A673 (cell line): ENCODE data around the gene CEMIP. TPM values are rescaled to one million over a fixed set of nuclear protein-coding genes. Genes with fewer than 3 reads are reported as not detected.
A peak's percentile ranks its signal among the peaks of the same experiment; 100 is the strongest.

ENCODE experiments used
- Bru-seq: library from RNA; stranded (reverse); fragments of 400-500 nt; gene quantifications from one replicate; lab custom pipeline; 2021; lab: Mats Ljungman, UMichigan
- BruChase-seq, 2 experiments: library from RNA; stranded (reverse); fragments of 400-500 nt; gene quantifications; one replicate each; lab custom pipeline; 2021; lab: Mats Ljungman, UMichigan
- BruUV-seq: library from RNA; stranded (reverse); fragments of 400-500 nt; replicated peaks from 2 replicates; lab custom pipeline; 2021; lab: Mats Ljungman, UMichigan
- CTCF ChIA-PET: fragments of 300-600 bp; sonication (Branson Sonifier 250); formaldehyde crosslinking; loops from one replicate; lab custom pipeline; 2022; ENCODE audit warnings: antibody characterized with exemption; lab: Charles Lee
- POLR2A ChIA-PET: fragments of 300-600 bp; sonication (Branson Sonifier 250); formaldehyde crosslinking; loops from one replicate; lab custom pipeline; 2022; ENCODE audit warnings: antibody characterized with exemption; ENCODE audit not compliant: low non-redundant PET; lab: Charles Lee
- DNase-seq: peaks from one replicate; pipeline ENCODE4 v3.0.0-alpha.2; 2015; ENCODE audit warnings: low spot score
- H3K27ac ChIP-seq: fragments of 200-600 bp; sonication (generic); 2 replicates; pipeline ENCODE4 v1.5.1; 2016; ENCODE audit warnings: mixed run types, low read depth, mild to moderate bottlenecking, mixed read lengths, antibody characterized with exemption, low read length; ENCODE audit not compliant: poor library complexity, severe bottlenecking
- H3K27me3 ChIP-seq: fragments of 200-600 bp; sonication (generic); replicated peaks from 2 replicates; pipeline ENCODE4 v1.6.1; 2017; ENCODE audit warnings: mixed run types, low read depth, mild to moderate bottlenecking, mixed read lengths, antibody characterized with exemption, low read length; ENCODE audit not compliant: insufficient read depth, poor library complexity
- H3K36me3 ChIP-seq: fragments of 200-600 bp; sonication (generic); 2 replicates; pipeline ENCODE4 v1.6.1; 2016; ENCODE audit warnings: mixed run types, mild to moderate bottlenecking, mixed read lengths, antibody characterized with exemption, low read length; ENCODE audit not compliant: insufficient read depth, poor library complexity, severe bottlenecking
- H3K4me1 ChIP-seq: fragments of 200-600 bp; sonication (generic); 2 replicates; pipeline ENCODE4 v1.6.1; 2017; ENCODE audit warnings: mixed run types, mild to moderate bottlenecking, mixed read lengths, antibody characterized with exemption, low read length; ENCODE audit not compliant: insufficient read depth, poor library complexity, severe bottlenecking
- H3K4me3 ChIP-seq: fragments of 200-600 bp; sonication (generic); 2 replicates; pipeline ENCODE4 v1.5.1; 2016; ENCODE audit warnings: low read depth, mixed run types, mild to moderate bottlenecking, mixed read lengths, low read length; ENCODE audit not compliant: poor library complexity, severe bottlenecking
- H3K9me3 ChIP-seq: fragments of 200-600 bp; sonication (generic); 2 replicates; pipeline ENCODE4 v1.6.1; 2016; ENCODE audit warnings: mixed run types, low read depth, mild to moderate bottlenecking, mixed read lengths, antibody characterized with exemption, low read length; ENCODE audit not compliant: poor library complexity, severe bottlenecking
- EZH2 ChIP-seq: fragments of 200-600 bp; sonication (generic); IDR thresholded peaks from 2 replicates; pipeline ENCODE4 v1.6.1; 2017; ENCODE audit warnings: borderline replicate concordance, low read depth, mild to moderate bottlenecking, mixed read lengths, antibody characterized with exemption, low read length; ENCODE audit not compliant: poor library complexity, severe bottlenecking
- intact Hi-C: fragments of 100-400 bp; cut with micrococcal nuclease; formaldehyde crosslinking; loops from one replicate; pipeline ENCODE4 v1.10.0; 2022; ENCODE audit not compliant: unreplicated experiment
- long read RNA-seq: library from polyadenylated mRNA; stranded (forward); transcript quantifications from one replicate; pipeline ENCODE4 v2.0.0, GENCODE V29; 2022
- total RNA-seq: library from RNA; stranded (reverse); gene quantifications from 2 replicates; pipeline ENCODE4 v1.2.3, GENCODE V29; 2021
- TF ChIP-seq, protein P1 (sequence below): fragments of 300-800, 200-600 bp; sonication (generic); conservative IDR thresholded peaks from 2 replicates; pipeline ENCODE4 v1.5.1; 2017; ENCODE audit warnings: low read depth, mild to moderate bottlenecking, antibody characterized with exemption, low read length, moderate library complexity, mixed read lengths

CEMIP gene, protein sequence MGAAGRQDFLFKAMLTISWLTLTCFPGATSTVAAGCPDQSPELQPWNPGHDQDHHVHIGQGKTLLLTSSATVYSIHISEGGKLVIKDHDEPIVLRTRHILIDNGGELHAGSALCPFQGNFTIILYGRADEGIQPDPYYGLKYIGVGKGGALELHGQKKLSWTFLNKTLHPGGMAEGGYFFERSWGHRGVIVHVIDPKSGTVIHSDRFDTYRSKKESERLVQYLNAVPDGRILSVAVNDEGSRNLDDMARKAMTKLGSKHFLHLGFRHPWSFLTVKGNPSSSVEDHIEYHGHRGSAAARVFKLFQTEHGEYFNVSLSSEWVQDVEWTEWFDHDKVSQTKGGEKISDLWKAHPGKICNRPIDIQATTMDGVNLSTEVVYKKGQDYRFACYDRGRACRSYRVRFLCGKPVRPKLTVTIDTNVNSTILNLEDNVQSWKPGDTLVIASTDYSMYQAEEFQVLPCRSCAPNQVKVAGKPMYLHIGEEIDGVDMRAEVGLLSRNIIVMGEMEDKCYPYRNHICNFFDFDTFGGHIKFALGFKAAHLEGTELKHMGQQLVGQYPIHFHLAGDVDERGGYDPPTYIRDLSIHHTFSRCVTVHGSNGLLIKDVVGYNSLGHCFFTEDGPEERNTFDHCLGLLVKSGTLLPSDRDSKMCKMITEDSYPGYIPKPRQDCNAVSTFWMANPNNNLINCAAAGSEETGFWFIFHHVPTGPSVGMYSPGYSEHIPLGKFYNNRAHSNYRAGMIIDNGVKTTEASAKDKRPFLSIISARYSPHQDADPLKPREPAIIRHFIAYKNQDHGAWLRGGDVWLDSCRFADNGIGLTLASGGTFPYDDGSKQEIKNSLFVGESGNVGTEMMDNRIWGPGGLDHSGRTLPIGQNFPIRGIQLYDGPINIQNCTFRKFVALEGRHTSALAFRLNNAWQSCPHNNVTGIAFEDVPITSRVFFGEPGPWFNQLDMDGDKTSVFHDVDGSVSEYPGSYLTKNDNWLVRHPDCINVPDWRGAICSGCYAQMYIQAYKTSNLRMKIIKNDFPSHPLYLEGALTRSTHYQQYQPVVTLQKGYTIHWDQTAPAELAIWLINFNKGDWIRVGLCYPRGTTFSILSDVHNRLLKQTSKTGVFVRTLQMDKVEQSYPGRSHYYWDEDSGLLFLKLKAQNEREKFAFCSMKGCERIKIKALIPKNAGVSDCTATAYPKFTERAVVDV (N-terminal part only)
- total RNA-seq (not detected in 2 replicates), Bru-seq, nascent RNA (percentile 10 among the genes with signal in this experiment), BruChase-seq, experiment 1, labeled RNA remaining after a 2-hour chase (percentile 7 among the genes with signal in this experiment), BruChase-seq, experiment 2, labeled RNA remaining after a 6-hour chase (percentile 6 among the genes with signal in this experiment)
- long read RNA-seq = 0 reads

DNA sequence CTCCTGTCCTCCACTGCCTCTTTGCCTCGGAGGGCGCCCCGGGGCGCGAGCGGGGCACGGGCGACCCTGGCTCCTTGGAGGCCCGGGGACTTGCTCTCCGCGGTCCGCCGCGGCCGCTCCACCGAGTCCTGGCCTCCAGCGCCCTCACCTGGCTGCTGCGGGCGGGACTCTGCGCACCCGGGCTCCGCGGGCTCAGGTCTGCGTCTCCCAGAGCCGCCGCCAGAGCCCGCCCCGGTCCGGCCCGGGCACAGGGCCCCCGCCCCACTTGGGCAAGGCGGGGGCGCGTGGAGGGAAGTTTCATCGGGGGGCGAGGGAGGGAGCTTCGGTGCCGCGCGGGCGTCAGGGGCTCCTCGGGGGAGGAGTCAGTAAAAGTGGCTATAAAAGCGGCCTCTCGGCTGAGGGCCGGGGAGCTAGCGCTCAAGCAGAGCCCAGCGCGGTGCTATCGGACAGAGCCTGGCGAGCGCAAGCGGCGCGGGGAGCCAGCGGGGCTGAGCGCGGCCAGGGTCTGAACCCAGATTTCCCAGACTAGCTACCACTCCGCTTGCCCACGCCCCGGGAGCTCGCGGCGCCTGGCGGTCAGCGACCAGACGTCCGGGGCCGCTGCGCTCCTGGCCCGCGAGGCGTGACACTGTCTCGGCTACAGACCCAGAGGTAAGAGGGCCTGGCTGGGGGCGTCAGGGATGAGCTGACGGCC, at the start of gene CEMIP:
TSS of gene CEMIP (plus strand) at position 407 of the 694 bp plus-strand sequence. CDS start 94,510 bp downstream, outside the sequence.
- intact Hi-C loops = loop anchor here (1.0 to 10.0 kb wide), 3 partner anchors 114 to 212 kb away; no protein-coding TSS in a partner anchor
- no peak within 1 kb of the TSS for H3K27ac ChIP-seq
- no peaks in the 10 kb centered on the region for H3K9me3 ChIP-seq

GRCh38 chr15:80730387-80730786, 48.8 kb upstream of the CEMIP start:
- TF ChIP-seq, protein P1, sequence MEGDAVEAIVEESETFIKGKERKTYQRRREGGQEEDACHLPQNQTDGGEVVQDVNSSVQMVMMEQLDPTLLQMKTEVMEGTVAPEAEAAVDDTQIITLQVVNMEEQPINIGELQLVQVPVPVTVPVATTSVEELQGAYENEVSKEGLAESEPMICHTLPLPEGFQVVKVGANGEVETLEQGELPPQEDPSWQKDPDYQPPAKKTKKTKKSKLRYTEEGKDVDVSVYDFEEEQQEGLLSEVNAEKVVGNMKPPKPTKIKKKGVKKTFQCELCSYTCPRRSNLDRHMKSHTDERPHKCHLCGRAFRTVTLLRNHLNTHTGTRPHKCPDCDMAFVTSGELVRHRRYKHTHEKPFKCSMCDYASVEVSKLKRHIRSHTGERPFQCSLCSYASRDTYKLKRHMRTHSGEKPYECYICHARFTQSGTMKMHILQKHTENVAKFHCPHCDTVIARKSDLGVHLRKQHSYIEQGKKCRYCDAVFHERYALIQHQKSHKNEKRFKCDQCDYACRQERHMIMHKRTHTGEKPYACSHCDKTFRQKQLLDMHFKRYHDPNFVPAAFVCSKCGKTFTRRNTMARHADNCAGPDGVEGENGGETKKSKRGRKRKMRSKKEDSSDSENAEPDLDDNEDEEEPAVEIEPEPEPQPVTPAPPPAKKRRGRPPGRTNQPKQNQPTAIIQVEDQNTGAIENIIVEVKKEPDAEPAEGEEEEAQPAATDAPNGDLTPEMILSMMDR = no peak
- TF ChIP-seq EZH2 = no peak
- Histone ChIP-seq H3K27ac (no peak overlapping the region), H3K9me3 (no peaks in the 10 kb centered on the region), H3K27me3 (no peaks in the 10 kb centered on the region), H3K4me3 (no peak overlapping the region), H3K36me3 (no peaks in the 10 kb centered on the region), H3K4me1 (no peaks in the 10 kb centered on the region)
- intact Hi-C loops = no loop called here
- ChIA-PET POLR2A (no interaction called here), CTCF (no interaction called here)
- DNase-seq = no peak
- BruUV-seq = no TSS peak

More for the DNA sequence above, at the start of gene CEMIP:
- CTCF ChIA-PET = interaction anchor here (0.5 to 2.3 kb wide), 6 partner anchors 77 to 224 kb away, joined by 4 to 9 read pairs (median 4); no protein-coding TSS in a partner anchor
- no TSS peak for BruUV-seq
- Histone ChIP-seq H3K27me3 (peaks cover 56% of the 10 kb centered on the region), H3K36me3 (no peaks in the 10 kb centered on the region), H3K4me1 (no peaks in the 10 kb centered on the region), H3K4me3 (peak within 1 kb of the TSS; percentile 37)
- peak; percentile 69 for DNase-seq
- POLR2A ChIA-PET = no interaction called here
- TF ChIP-seq, protein P1 = peak; percentile 69
- TF ChIP-seq EZH2 = no peak
